Liver (tissue), 3 donors: ENCODE data around the gene NCOR1.

Source experiments
- EGR1 ChIP-seq, 2 donors: IDR thresholded peaks; 2 replicates each; pipeline ENCODE4 v1.6.1; 2016 to 2018; ENCODE audit warnings: antibody characterized with exemption in 2 of 2, low read depth in 2 of 2
- GABPA ChIP-seq, 2 donors: IDR thresholded peaks in 1 of 2; conservative IDR thresholded peaks in 1 of 2; 2 replicates each; pipeline ENCODE4 v1.6.1; 2016; ENCODE audit warnings: antibody characterized with exemption in 2 of 2, mild to moderate bottlenecking in 1 of 2, moderate library complexity in 1 of 2
- HNF4G ChIP-seq: IDR thresholded peaks from 2 replicates; pipeline ENCODE4 v1.6.1; 2016; ENCODE audit warnings: antibody characterized with exemption
- JUND ChIP-seq, 2 donors: IDR thresholded peaks; 2 replicates each; pipeline ENCODE4 v1.6.1; 2016; ENCODE audit warnings: antibody characterized with exemption in 2 of 2
- RAD21 ChIP-seq, 2 donors: IDR thresholded peaks; 2 replicates each; pipeline ENCODE4 v1.6.1; 2016; ENCODE audit warnings: antibody characterized with exemption in 2 of 2, mild to moderate bottlenecking in 2 of 2
- SP1 ChIP-seq: IDR thresholded peaks from 2 replicates; pipeline ENCODE4 v1.6.1; 2018; ENCODE audit warnings: antibody characterized with exemption, mild to moderate bottlenecking
- TAF1 ChIP-seq: conservative IDR thresholded peaks from 2 replicates; pipeline ENCODE4 v1.6.1; 2016; ENCODE audit warnings: antibody characterized with exemption, mild to moderate bottlenecking
- YY1 ChIP-seq: IDR thresholded peaks from 2 replicates; pipeline ENCODE4 v1.6.1; 2016; ENCODE audit warnings: antibody characterized with exemption, mild to moderate bottlenecking
- TF ChIP-seq, protein P1 (sequence below): fragments of 150-350 bp; IDR thresholded peaks from 2 replicates; pipeline ENCODE4 v1.5.1; 2017; ENCODE audit warnings: improper control_type of control experiment, low read depth, low read length; ENCODE audit not compliant: missing input control
- TF ChIP-seq, protein P2 (sequence below): IDR thresholded peaks from 2 replicates; pipeline ENCODE4 v1.6.1; 2016; ENCODE audit warnings: antibody characterized with exemption
- TF ChIP-seq, protein P3 (sequence below): IDR thresholded peaks from 2 replicates; pipeline ENCODE4 v1.6.1; 2016; ENCODE audit warnings: antibody characterized with exemption
- TF ChIP-seq, protein P4 (sequence below): IDR thresholded peaks from 2 replicates; pipeline ENCODE4 v1.6.1; 2016; ENCODE audit warnings: antibody characterized with exemption, mild to moderate bottlenecking
- TF ChIP-seq, protein P5 (sequence below): IDR thresholded peaks from 2 replicates; pipeline ENCODE4 v1.6.1; 2016; ENCODE audit warnings: antibody characterized with exemption
- donor health status: healthy.
- donor health status: healthy.

DNA sequence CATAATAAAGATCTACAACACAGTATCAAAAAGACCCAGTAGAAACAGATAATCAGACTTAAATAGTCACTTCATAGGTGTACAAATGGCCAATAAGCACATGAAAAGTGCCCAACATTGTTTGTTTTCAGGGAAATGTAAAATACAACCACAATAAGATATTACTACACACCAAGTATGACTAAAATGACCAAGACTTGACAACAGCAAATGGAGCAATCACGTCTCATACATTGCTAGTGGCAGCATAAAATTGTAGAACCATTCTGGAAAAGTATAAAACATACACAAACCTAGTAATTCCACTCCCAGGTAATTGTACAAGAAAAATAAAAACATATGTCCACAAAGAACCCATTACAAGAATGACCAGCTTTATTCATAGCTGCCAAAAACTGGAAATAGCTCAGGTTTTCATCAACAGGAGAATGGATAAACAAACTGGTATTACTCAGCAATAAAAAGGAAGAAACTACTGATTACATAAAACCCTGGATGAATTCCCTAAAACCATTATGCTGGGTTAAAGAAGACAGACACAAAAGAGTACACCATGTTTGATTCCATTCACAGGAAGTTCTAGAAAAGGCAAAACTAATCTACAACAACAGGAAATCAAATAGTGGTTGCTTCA, 130.2 kb downstream of the NCOR1 start:
- TF ChIP-seq, protein P1, sequence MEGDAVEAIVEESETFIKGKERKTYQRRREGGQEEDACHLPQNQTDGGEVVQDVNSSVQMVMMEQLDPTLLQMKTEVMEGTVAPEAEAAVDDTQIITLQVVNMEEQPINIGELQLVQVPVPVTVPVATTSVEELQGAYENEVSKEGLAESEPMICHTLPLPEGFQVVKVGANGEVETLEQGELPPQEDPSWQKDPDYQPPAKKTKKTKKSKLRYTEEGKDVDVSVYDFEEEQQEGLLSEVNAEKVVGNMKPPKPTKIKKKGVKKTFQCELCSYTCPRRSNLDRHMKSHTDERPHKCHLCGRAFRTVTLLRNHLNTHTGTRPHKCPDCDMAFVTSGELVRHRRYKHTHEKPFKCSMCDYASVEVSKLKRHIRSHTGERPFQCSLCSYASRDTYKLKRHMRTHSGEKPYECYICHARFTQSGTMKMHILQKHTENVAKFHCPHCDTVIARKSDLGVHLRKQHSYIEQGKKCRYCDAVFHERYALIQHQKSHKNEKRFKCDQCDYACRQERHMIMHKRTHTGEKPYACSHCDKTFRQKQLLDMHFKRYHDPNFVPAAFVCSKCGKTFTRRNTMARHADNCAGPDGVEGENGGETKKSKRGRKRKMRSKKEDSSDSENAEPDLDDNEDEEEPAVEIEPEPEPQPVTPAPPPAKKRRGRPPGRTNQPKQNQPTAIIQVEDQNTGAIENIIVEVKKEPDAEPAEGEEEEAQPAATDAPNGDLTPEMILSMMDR = no peak
- peak; percentile 43 for TF ChIP-seq YY1
- no peak for TF ChIP-seq TAF1
- TF ChIP-seq, protein P2, sequence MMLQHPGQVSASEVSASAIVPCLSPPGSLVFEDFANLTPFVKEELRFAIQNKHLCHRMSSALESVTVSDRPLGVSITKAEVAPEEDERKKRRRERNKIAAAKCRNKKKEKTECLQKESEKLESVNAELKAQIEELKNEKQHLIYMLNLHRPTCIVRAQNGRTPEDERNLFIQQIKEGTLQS = no peak
- TF ChIP-seq GABPA (IDR thresholded peaks at IDR 0.05 in 1 of 2, conservative IDR thresholded peaks at IDR 0.05 in 1 of 2) = no peak
- TF ChIP-seq, protein P3, sequence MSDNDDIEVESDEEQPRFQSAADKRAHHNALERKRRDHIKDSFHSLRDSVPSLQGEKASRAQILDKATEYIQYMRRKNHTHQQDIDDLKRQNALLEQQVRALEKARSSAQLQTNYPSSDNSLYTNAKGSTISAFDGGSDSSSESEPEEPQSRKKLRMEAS = no peak
- TF ChIP-seq EGR1 (IDR thresholded peaks at IDR 0.05; ENCODE audit: low read depth in 2 of 2) = no peak
- TF ChIP-seq SP1 = no peak
- TF ChIP-seq RAD21 (IDR thresholded peaks at IDR 0.05) = peak in 1 of 2 donors; percentile 17
- TF ChIP-seq, protein P4, sequence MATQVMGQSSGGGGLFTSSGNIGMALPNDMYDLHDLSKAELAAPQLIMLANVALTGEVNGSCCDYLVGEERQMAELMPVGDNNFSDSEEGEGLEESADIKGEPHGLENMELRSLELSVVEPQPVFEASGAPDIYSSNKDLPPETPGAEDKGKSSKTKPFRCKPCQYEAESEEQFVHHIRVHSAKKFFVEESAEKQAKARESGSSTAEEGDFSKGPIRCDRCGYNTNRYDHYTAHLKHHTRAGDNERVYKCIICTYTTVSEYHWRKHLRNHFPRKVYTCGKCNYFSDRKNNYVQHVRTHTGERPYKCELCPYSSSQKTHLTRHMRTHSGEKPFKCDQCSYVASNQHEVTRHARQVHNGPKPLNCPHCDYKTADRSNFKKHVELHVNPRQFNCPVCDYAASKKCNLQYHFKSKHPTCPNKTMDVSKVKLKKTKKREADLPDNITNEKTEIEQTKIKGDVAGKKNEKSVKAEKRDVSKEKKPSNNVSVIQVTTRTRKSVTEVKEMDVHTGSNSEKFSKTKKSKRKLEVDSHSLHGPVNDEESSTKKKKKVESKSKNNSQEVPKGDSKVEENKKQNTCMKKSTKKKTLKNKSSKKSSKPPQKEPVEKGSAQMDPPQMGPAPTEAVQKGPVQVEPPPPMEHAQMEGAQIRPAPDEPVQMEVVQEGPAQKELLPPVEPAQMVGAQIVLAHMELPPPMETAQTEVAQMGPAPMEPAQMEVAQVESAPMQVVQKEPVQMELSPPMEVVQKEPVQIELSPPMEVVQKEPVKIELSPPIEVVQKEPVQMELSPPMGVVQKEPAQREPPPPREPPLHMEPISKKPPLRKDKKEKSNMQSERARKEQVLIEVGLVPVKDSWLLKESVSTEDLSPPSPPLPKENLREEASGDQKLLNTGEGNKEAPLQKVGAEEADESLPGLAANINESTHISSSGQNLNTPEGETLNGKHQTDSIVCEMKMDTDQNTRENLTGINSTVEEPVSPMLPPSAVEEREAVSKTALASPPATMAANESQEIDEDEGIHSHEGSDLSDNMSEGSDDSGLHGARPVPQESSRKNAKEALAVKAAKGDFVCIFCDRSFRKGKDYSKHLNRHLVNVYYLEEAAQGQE = no peak
- TF ChIP-seq JUND (IDR thresholded peaks at IDR 0.05) = no peak
- TF ChIP-seq HNF4G = no peak
- TF ChIP-seq, protein P5, sequence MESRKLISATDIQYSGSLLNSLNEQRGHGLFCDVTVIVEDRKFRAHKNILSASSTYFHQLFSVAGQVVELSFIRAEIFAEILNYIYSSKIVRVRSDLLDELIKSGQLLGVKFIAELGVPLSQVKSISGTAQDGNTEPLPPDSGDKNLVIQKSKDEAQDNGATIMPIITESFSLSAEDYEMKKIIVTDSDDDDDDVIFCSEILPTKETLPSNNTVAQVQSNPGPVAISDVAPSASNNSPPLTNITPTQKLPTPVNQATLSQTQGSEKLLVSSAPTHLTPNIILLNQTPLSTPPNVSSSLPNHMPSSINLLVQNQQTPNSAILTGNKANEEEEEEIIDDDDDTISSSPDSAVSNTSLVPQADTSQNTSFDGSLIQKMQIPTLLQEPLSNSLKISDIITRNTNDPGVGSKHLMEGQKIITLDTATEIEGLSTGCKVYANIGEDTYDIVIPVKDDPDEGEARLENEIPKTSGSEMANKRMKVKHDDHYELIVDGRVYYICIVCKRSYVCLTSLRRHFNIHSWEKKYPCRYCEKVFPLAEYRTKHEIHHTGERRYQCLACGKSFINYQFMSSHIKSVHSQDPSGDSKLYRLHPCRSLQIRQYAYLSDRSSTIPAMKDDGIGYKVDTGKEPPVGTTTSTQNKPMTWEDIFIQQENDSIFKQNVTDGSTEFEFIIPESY = no peak
